ENCODE results near the gene RGL2. TPM values are rescaled to one million over a fixed set of nuclear protein-coding genes. Genes with fewer than 3 reads are reported as not detected.

RGL2 gene
- total RNA-seq, 2 donors from 2014 or later, result 98.7 to 107 TPM

DNA sequence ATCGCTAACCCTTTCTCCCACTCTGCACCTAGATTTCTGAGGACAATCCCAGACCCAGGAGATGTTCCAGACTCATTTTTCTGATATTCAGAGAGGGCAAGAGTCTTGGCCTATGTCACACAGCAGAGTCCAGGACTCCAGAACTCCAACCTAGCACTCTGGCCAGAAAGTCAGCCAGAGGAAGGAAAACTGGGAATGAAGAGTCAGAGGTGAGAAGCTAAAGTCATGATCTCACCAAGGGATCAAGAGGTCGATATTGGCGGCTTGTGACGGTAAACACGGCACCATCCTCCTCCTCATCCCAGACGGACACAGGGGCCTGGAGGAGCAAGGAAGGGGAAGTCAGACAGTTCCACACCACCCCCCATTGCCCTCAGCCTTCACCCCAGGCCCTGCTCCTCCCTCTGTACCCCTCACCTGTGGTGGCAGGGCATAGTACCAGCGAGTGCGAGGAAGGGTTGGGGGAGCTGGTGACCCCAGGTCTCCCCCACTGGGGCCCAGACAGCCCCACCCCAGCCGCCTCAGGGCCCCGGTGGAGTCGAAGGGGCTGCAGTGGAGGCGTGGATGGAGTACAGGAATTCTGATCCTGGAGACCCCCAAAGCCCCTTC is 1.8 kb downstream of the RGL2 start:
- intact Hi-C loops (cut with DNase I), result no loop called here
- WGBS, result 58% methylated on average over 12 of the region's 12 CpGs
- Histone ChIP-seq H3K9me3 (no peaks in the 10 kb centered on the region), H3K27me3 (replicated peaks; ENCODE audit: insufficient read depth) (no peaks in the 10 kb centered on the region), H3K4me1 (replicated peaks) (peaks cover 4% of the 10 kb centered on the region), H3K36me3 (peaks cover 0 to 3% of the 10 kb centered on the region in 2 donors), H3K27ac (peak overlapping the region; percentile 95 to 96), H3K4me3 (peak overlapping the region; percentile 64 to 70)
- no peak for DNase-seq (ENCODE audit: low spot score)
- no peak for TF ChIP-seq POLR2AphosphoS5 (IDR thresholded peaks at IDR 0.05)
- TF ChIP-seq, protein P1, sequence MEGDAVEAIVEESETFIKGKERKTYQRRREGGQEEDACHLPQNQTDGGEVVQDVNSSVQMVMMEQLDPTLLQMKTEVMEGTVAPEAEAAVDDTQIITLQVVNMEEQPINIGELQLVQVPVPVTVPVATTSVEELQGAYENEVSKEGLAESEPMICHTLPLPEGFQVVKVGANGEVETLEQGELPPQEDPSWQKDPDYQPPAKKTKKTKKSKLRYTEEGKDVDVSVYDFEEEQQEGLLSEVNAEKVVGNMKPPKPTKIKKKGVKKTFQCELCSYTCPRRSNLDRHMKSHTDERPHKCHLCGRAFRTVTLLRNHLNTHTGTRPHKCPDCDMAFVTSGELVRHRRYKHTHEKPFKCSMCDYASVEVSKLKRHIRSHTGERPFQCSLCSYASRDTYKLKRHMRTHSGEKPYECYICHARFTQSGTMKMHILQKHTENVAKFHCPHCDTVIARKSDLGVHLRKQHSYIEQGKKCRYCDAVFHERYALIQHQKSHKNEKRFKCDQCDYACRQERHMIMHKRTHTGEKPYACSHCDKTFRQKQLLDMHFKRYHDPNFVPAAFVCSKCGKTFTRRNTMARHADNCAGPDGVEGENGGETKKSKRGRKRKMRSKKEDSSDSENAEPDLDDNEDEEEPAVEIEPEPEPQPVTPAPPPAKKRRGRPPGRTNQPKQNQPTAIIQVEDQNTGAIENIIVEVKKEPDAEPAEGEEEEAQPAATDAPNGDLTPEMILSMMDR (IDR thresholded peaks at IDR 0.05), result no peak
- TF ChIP-seq POLR2A (IDR thresholded peaks at IDR 0.05), result no peak

DNA sequence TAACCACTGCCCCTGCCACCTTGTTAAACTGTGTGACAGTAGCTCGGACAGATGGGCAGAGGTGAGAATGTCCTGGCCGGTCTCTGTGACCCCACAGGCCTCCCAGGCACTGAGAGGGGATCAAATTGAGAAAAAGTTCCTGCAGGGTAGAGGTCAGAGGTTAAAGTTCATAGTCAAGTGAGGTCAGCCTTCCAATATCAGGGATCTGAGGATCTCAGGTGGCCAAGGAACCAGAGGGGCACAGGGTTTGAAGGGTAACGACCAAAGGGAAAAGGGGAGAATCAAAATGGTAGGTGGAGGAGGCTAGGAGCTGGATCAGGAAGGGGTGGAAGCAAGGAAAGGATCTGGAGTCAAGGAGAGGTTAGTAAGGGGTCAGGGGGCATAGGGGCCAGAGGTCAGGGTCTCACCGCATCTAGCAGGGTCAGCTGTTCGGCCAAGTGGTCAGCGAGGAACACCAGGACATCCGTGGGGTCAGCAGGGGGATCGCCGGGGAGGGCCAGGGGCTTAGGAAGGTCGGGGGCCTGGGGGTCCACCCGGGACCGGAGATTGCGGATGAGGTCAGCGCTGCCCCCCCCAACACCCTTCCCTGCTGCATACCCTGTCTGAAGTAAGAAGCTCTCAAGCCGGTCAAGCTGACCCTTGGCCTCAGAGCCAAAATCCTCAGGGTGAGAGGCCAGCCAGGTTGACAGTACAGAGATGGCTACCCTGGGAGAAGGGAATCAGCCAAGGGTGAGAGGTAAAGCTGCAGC is 2.9 kb downstream of the RGL2 start:
- WGBS, result 86% methylated on average over 15 of the region's 15 CpGs
- Histone ChIP-seq H3K4me1 (replicated peaks) (peaks cover 4% of the 10 kb centered on the region), H3K9me3 (no peaks in the 10 kb centered on the region), H3K27me3 (replicated peaks; ENCODE audit: insufficient read depth) (no peaks in the 10 kb centered on the region), H3K36me3 (peaks cover 0 to 3% of the 10 kb centered on the region in 2 donors), H3K4me3 (no peak overlapping the region), H3K27ac (peak overlapping the region in 1 of 2 donors; percentile 96)
- TF ChIP-seq, protein P1 (IDR thresholded peaks at IDR 0.05), result no peak
- TF ChIP-seq POLR2A (IDR thresholded peaks at IDR 0.05) (no peak), POLR2AphosphoS5 (IDR thresholded peaks at IDR 0.05) (no peak)
- intact Hi-C loops (cut with DNase I), result no loop called here
- DNase-seq (ENCODE audit: low spot score), result no peak

DNA sequence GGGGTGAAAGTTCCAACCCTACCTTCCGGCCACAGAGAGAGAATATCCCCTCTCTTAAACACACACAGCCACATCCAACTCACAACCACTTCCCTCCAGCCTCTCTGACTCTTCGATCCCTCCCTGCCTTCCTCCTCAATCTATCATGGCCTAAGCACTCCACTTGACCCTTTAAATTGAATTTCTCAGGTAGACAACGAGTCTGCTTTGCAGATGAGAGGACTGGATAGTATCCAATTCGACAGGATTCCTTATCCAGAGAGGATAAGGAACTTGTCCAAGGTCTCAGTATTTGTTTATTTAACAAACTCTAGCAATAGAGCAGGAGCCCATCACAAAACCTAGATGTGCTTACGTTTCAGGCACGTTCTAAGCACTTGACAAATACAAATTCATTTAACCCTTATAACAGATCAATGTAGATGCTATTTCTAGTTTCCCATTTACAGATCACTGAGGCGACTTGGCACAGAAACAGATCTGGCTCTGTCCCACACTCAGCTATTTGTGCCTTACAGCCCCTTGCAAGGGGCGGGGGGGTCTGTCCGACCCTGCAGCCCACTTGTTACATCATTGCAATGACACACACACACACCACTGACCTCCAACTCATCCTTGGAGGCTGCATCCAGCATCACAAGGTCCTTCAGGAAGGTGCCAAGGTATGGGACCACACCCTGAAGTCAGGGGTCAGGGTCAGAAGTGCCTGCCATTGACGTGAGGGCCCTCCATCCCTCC is 4.5 kb downstream of the RGL2 start:
- TF ChIP-seq POLR2A (IDR thresholded peaks at IDR 0.05) (no peak), POLR2AphosphoS5 (IDR thresholded peaks at IDR 0.05) (no peak)
- TF ChIP-seq, protein P1 (IDR thresholded peaks at IDR 0.05), result no peak
- 63% methylated on average over 10 of the region's 10 CpGs for WGBS
- intact Hi-C loops (cut with DNase I), result no loop called here
- peak overlapping the region in 1 of 2 donors; percentile 6 for H3K27ac ChIP-seq
- no peak overlapping the region for H3K4me3 ChIP-seq
- H3K9me3 ChIP-seq, result no peaks in the 10 kb centered on the region
- no peaks in the 10 kb centered on the region for H3K27me3 ChIP-seq (replicated peaks; ENCODE audit: insufficient read depth)
- peaks cover 7% of the 10 kb centered on the region for H3K4me1 ChIP-seq (replicated peaks)
- no peak for DNase-seq (ENCODE audit: low spot score)
- peaks cover 0 to 3% of the 10 kb centered on the region in 2 donors for H3K36me3 ChIP-seq

DNA sequence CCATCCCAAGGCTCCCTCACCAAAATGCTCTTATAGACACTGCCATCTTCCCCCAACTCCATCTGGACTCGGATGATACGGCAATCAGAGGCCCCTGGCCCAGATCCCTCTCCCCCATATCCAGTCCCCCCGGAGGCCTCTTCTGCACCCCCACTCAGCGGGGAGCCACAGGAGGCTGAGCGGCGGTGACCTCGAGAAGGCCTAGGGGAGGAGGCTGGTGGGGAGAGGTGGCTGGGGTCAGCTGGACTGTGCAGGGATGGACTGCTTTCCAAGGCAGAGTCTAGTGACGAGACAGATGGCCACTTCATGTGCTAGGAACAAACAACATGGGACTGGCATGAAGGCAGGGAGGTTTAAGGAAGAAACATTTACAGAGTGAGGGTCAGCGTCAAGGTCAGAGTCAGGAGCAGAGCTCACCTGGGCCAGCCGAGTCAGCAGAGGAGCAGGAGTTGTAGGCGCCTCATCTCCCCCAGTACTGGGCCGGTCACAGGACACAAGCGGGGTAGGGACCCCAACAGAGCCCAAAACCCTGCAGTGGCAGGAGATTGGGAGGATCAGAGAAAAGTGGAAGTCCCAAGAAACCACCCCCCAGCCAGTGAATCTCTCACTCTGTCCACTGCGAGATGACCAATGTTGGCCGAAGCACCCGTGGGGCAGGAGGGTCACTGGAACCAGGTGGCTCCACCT is 5.6 kb downstream of the RGL2 start:
- 80% methylated on average over 16 of the region's 16 CpGs for WGBS
- Histone ChIP-seq H3K9me3 (no peaks in the 10 kb centered on the region), H3K27ac (no peak overlapping the region), H3K36me3 (peaks cover 0 to 3% of the 10 kb centered on the region in 2 donors), H3K27me3 (replicated peaks; ENCODE audit: insufficient read depth) (no peaks in the 10 kb centered on the region), H3K4me3 (no peak overlapping the region), H3K4me1 (replicated peaks) (peaks cover 9% of the 10 kb centered on the region)
- intact Hi-C loops (cut with DNase I), result no loop called here
- DNase-seq (ENCODE audit: low spot score), result no peak
- no peak for TF ChIP-seq POLR2AphosphoS5 (IDR thresholded peaks at IDR 0.05)
- TF ChIP-seq, protein P1 (IDR thresholded peaks at IDR 0.05), result no peak
